ENCODE measurements around the gene TMEM59L.

TMEM59L gene

GRCh38 chr19:18660051-18660910 lies 47.6 kb downstream of the TMEM59L start:
- DNase-seq = no peak

- DNase-seq = no peak
Measured at GRCh38 chr19:18660939-18661670, 48.4 kb downstream of the TMEM59L start.

- DNase-seq = no peak
Measured at GRCh38 chr19:18662972-18663732, 50.5 kb downstream of the TMEM59L start.

- peak in 1 of 5 donors; percentile 16 for DNase-seq
Measured at GRCh38 chr19:18663940-18664530, 51.4 kb downstream of the TMEM59L start.

- no peak for DNase-seq
Measured at GRCh38 chr19:18665771-18666202, 53.1 kb downstream of the TMEM59L start.

- no peak for DNase-seq
Measured at GRCh38 chr19:18666317-18666716, 53.6 kb downstream of the TMEM59L start.

- DNase-seq = no peak
Measured at GRCh38 chr19:18666784-18667183, 54.1 kb downstream of the TMEM59L start.

GRCh38 chr19:18667531-18668251 lies 55.0 kb downstream of the TMEM59L start:
- DNase-seq = no peak

- DNase-seq = no peak
Measured at GRCh38 chr19:18668252-18668631, 55.6 kb downstream of the TMEM59L start.

GRCh38 chr19:18668744-18669523 lies 56.3 kb downstream of the TMEM59L start:
- DNase-seq = no peak

GRCh38 chr19:18669524-18669817 lies 56.8 kb downstream of the TMEM59L start:
- no peak for DNase-seq

GRCh38 chr19:18669883-18670282 lies 57.2 kb downstream of the TMEM59L start:
- DNase-seq = no peak

GRCh38 chr19:18670312-18670711 lies 57.6 kb downstream of the TMEM59L start:
- no peak for DNase-seq

All from T-helper 1 cell (primary cell).